ENCODE measurements around the gene QTRT2. TPM values are rescaled to one million over a fixed set of nuclear protein-coding genes. Genes with fewer than 3 reads are reported as not detected.

Gene QTRT2
- total RNA-seq, 1 experiment from 2014 or later: 84.1 TPM

- H3K9ac ChIP-seq (ENCODE audit: extremely low read depth, insufficient read length, low read length): no peak overlapping the region
- H3K23me2 ChIP-seq (ENCODE audit: insufficient read length, low read depth, low read length, poor library complexity, severe bottlenecking): no peaks in the 10 kb centered on the region
- H3K9me3 Mint-ChIP-seq: no peaks in the 10 kb centered on the region
- H3K4me1 ChIP-seq (ENCODE audit: insufficient read depth, low read length): peaks cover 4% of the 10 kb centered on the region; the same call in 1 of the 2 replicates
- H3K27me3 Mint-ChIP-seq (ENCODE audit: low read depth): no peaks in the 10 kb centered on the region
- no peak overlapping the region for H4K91ac ChIP-seq (ENCODE audit: insufficient read length, low read depth, low read length)
- H3K23ac ChIP-seq (ENCODE audit: insufficient read length, low read depth, low read length): no peak overlapping the region
- no peaks in the 10 kb centered on the region for H3K79me2 ChIP-seq (ENCODE audit: insufficient read depth, low read length)
- no peaks in the 10 kb centered on the region for H3K79me1 ChIP-seq (ENCODE audit: insufficient read depth, low read depth, low read length, poor library complexity, severe bottlenecking)
- H2AFZ ChIP-seq (ENCODE audit: low read length): no peak overlapping the region
- no peak overlapping the region for H3K4me3 Mint-ChIP-seq
- no peak overlapping the region for H2AK5ac ChIP-seq (ENCODE audit: insufficient read length, low read length)
- peaks cover 16 to 24% of the 10 kb centered on the region in 2 experiments for H3K4me1 Mint-ChIP-seq
- H3K36me3 Mint-ChIP-seq (ENCODE audit: insufficient read depth in 1 of 3, low read depth in 3 of 3): no peaks in the 10 kb centered on the region
- no peak overlapping the region for H3K4ac ChIP-seq (ENCODE audit: low read depth, low read length)
- no peak overlapping the region for H2BK15ac ChIP-seq (ENCODE audit: low read depth, low read length)
- no peak overlapping the region for H4K8ac ChIP-seq (replicated peaks; ENCODE audit: insufficient read length, low read depth, low read length)
- no peaks in the 10 kb centered on the region for H3K27me3 ChIP-seq (ENCODE audit: insufficient read depth, low read length)
- WGBS (ENCODE audit: extremely low coverage, insufficient read length, low lambda C conversion rate): no CpG with 5 or more reads among the region's 4 CpGs
- no peak for TF ChIP-seq CTCF (conservative IDR thresholded peaks at IDR 0.05)
- no peak overlapping the region for H2BK5ac ChIP-seq (ENCODE audit: insufficient read length, low read length)
- peak overlapping the region in 1 of 3 experiments; percentile 31; a peak in 2 of 7 replicates for H3K27ac Mint-ChIP-seq
- no peak overlapping the region for H2BK20ac ChIP-seq (ENCODE audit: low read depth, low read length, poor library complexity, severe bottlenecking)
- DNase-seq: no peak
- H3K27ac ChIP-seq (ENCODE audit: insufficient read length, low read depth, low read length): no peak overlapping the region
- H4K20me1 ChIP-seq (ENCODE audit: control insufficient read depth, insufficient read depth, insufficient read length): no peaks in the 10 kb centered on the region
- H3K18ac ChIP-seq (ENCODE audit: insufficient read length, low read depth, low read length): no peak overlapping the region
- H2BK12ac ChIP-seq (ENCODE audit: insufficient read length, low read depth, low read length): no peak overlapping the region
- H2BK120ac ChIP-seq (ENCODE audit: low read depth, low read length, poor library complexity, severe bottlenecking): no peak overlapping the region
- H4K5ac ChIP-seq (ENCODE audit: insufficient read length, low read depth, low read length): no peak overlapping the region
- no peaks in the 10 kb centered on the region for H3K9me3 ChIP-seq (ENCODE audit: control insufficient read depth, low read depth, low read length)
- no peak overlapping the region for H3K14ac ChIP-seq (ENCODE audit: insufficient read depth, low read length)
- no peak overlapping the region for H3T11ph ChIP-seq (ENCODE audit: low read length)
- H3K4me2 ChIP-seq (ENCODE audit: insufficient read depth, insufficient read length, low read length): no peak overlapping the region
- H3K56ac ChIP-seq (ENCODE audit: insufficient read length, low read depth, low read length): no peak overlapping the region
These were observed 47.3 kb downstream of the QTRT2 start for GRCh38 chr3:114103858-114104257.

Measured in H9 (cell line).